Effector memory CD8-positive, alpha-beta T cell (primary cell): Measurements from ENCODE around the gene SPAG8.

ENCODE experiments used
- ATAC-seq: fragments of 150-1000 bp; cut with Tn5 transposase; replicated peaks from 2 replicates; pipeline ENCODE4 v1.10.0; 2021; ENCODE audit warnings: mild to moderate bottlenecking, moderate library complexity
- DNase-seq, 3 experiments: peaks; one replicate each; pipeline ENCODE4 v3.0.0; 2021
- H3K27ac Mint-ChIP-seq, 2 donors: one replicate each; pipeline ENCODE4 v1.8.0; 2022; ENCODE audit warnings: mild to moderate bottlenecking in 2 of 2, mixed read lengths in 2 of 2, moderate library complexity in 2 of 2
- H3K27me3 Mint-ChIP-seq, 2 donors: one replicate each; pipeline ENCODE4 v1.8.0; 2022; ENCODE audit warnings: mixed read lengths in 2 of 2
- H3K36me3 Mint-ChIP-seq: one replicate; pipeline ENCODE4 v1.8.0; 2022; ENCODE audit warnings: mild to moderate bottlenecking, moderate library complexity, mixed read lengths; ENCODE audit not compliant: insufficient read depth
- H3K4me1 Mint-ChIP-seq, 2 donors: one replicate each; pipeline ENCODE4 v1.8.0; 2022; ENCODE audit warnings: low read depth in 2 of 2, mixed read lengths in 2 of 2
- H3K4me3 Mint-ChIP-seq, 2 donors: one replicate each; pipeline ENCODE4 v1.8.0; 2022; ENCODE audit warnings: mild to moderate bottlenecking in 2 of 2, mixed read lengths in 2 of 2, moderate library complexity in 2 of 2
- H3K9me3 Mint-ChIP-seq, 2 donors: one replicate each; pipeline ENCODE4 v1.8.0; 2022; ENCODE audit warnings: mixed read lengths in 2 of 2
- total RNA-seq, 9 experiments: gene quantifications; one replicate each; lab custom pipeline; 2026; lab: John Stamatoyannopoulos, UW

SPAG8 gene, protein sequence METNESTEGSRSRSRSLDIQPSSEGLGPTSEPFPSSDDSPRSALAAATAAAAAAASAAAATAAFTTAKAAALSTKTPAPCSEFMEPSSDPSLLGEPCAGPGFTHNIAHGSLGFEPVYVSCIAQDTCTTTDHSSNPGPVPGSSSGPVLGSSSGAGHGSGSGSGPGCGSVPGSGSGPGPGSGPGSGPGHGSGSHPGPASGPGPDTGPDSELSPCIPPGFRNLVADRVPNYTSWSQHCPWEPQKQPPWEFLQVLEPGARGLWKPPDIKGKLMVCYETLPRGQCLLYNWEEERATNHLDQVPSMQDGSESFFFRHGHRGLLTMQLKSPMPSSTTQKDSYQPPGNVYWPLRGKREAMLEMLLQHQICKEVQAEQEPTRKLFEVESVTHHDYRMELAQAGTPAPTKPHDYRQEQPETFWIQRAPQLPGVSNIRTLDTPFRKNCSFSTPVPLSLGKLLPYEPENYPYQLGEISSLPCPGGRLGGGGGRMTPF
- 0.65 to 4.4 (median 2.4) reads per million in 9 experiments for total RNA-seq

DNA sequence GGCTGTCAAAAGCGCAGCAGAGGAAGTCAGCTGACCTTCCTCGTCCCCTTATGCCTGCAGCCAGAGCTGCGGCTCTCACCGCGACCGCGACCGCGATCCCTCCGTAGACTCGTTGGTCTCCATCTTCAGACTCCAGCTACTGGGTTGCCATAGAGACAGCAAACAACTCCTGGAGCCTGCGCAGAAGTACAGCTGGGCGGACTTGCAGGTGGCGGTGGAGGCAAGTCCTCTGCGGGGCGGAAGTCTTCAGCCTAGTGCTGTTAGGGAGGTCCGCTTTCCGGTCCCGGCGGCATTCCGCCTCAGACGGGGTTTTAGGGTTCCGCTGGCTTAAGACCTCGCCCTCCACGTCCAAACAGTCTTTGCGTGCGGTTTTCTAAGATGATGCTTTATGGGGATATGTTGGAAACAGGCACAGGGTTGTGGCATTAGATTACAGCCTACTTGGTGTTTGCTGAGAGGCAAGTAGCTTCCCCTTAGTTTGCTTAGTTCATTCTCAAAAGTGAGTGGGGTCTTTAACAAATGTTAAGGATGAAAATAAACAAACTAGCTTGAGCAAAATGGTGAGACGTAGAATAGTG, at the start of gene SPAG8:
Gene SPAG8 (minus strand): TSS at position 238 of the 578 bp plus-strand sequence. CDS start 115 bp downstream, at position 123.
- H3K27me3 Mint-ChIP-seq, result no peaks in the 10 kb centered on the region
- ATAC-seq, result peak; percentile 65
- peak; percentile 94 to 96 (median 95) for DNase-seq
- H3K27ac Mint-ChIP-seq, result peak within 1 kb of the TSS; percentile 91 to 92
- H3K4me3 Mint-ChIP-seq, result peak within 1 kb of the TSS; percentile 83 to 84
- peaks cover 0 to 1% of the 10 kb centered on the region in 2 donors for H3K9me3 Mint-ChIP-seq
- peaks cover 20% of the 10 kb centered on the region for H3K36me3 Mint-ChIP-seq
- H3K4me1 Mint-ChIP-seq, result peaks cover 28 to 29% of the 10 kb centered on the region in 2 donors

DNA sequence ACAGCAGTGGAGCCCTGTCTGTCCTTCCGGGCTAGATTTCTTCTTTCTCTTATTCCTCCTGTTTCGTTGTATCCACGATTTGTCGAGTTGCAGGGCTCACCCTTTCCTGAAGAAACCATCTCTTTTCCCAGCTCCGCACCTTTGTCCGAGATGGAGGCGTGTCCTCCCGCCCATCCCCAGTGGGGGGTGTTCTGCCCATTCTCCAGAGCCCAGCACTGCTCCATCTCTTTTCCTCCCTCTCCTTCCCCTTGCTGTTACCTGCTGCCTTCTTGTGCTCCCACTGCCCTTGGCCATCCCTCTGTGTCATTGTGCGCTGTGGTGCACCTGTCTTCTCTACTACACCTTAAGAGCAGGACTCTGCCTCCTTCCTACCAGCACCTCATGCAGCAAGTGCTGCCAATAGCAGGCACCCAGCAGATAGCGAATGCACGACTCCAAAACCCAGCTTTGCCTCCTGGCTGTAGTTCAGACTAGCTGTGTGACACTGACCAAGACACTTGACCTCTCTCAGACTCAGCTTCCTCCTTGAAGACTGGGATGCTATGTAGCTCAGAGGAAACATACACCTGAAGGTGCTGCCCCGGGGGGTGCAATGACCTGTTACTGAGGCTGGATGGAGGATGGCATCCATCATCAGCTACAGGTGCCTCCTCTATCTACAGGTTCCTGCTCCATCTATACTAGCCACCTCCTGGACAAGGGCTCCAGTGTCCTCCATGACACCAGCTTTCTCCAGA, 49.3 kb upstream of the SPAG8 start:
- no peak for ATAC-seq

DNA sequence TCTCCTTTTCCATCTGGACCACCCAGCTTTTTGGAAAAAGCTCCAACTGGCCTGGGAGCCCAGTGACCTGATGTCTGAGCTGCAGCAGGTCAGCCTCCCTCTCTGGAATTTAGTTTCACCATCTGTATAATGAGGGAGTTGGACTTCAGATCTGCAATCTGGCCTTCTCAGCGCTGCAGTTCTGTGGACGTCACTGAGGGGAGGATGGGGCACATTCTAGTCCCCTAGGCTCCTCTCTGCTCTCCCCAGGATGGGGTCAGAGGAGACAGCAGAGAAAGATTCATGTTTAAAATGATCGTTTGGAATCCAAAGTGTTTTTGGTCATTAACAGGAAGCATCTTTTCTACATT, 47.9 kb upstream of the SPAG8 start:
- no peak overlapping the region for H3K4me3 Mint-ChIP-seq
- DNase-seq (no peak), ATAC-seq (no peak)
- H3K4me1 Mint-ChIP-seq, result peaks cover 0 to 12% of the 10 kb centered on the region in 2 donors
- no peaks in the 10 kb centered on the region for H3K9me3 Mint-ChIP-seq
- peaks cover 2% of the 10 kb centered on the region for H3K36me3 Mint-ChIP-seq
- no peak overlapping the region for H3K27ac Mint-ChIP-seq
- peaks cover 33 to 56% of the 10 kb centered on the region in 2 donors for H3K27me3 Mint-ChIP-seq

More for the DNA sequence above, 49.3 kb upstream of the SPAG8 start:
- no peak overlapping the region for H3K4me3 Mint-ChIP-seq
- H3K9me3 Mint-ChIP-seq, result no peaks in the 10 kb centered on the region
- H3K27ac Mint-ChIP-seq, result peak overlapping the region in 1 of 2 donors; percentile 20
- peaks cover 0 to 12% of the 10 kb centered on the region in 2 donors for H3K4me1 Mint-ChIP-seq
- DNase-seq, result no peak
- H3K36me3 Mint-ChIP-seq, result peaks cover 2% of the 10 kb centered on the region
- H3K27me3 Mint-ChIP-seq, result peaks cover 39 to 46% of the 10 kb centered on the region in 2 donors

DNA sequence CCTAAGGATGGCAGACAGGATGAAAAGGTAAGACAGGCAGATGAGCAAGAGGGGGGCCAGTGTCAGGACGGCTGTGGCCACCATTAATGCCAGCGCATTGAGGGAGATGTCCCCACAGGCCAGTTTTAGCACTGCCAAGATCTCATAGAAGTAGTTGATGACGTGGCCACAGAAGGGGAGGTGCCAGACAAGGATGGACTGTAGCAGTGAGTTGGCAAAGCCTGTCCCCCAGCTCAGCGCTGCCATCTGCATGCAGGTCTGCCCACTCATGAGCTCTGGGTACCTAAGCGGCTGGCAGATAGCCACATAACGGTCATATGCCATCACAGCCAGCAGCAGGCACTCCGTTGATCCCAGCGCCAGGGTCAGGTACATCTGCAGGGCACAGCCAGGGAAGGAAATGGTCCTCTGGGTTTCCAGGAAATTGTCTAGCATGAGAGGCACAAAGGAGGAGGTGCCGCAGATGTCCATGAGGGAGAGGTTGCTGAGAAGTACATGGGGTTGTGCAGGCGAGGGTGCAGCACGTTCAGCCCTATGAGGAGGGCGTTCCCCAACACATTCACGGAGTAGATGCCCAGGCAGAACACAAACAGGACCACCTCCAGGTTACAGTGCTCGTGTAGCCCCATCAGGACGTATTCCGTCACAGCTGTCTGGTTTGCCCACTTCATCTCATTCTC, 47.4 kb upstream of the SPAG8 start:
- DNase-seq, result no peak
- Mint-ChIP-seq H3K9me3 (no peaks in the 10 kb centered on the region), H3K4me3 (no peak overlapping the region), H3K27ac (no peak overlapping the region), H3K27me3 (peaks cover 33 to 51% of the 10 kb centered on the region in 2 donors), H3K4me1 (peaks cover 0 to 12% of the 10 kb centered on the region in 2 donors), H3K36me3 (no peaks in the 10 kb centered on the region)
- peak; percentile 43 for ATAC-seq

DNA sequence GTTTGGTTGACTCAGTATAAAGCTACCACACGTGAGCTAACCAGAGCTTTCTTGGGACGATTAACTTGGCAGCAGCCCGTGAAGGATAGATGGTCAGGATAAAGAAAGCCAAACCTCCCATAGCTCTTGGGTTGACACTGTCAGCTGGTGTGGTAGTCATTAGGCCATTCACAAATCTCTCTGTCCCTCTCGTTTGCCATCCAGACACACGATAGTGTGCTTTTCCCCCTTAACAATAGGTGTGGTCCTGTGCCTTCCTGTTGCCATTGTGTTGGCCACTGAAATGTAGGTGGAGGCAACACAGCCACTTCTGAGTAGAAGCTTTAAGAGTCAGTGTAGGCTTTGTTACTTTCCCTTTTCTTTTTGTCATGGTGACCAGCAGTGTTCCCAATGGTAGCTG, 46.4 kb upstream of the SPAG8 start:
- H3K36me3 Mint-ChIP-seq, result no peaks in the 10 kb centered on the region
- no peak overlapping the region for H3K27ac Mint-ChIP-seq
- peaks cover 26 to 41% of the 10 kb centered on the region in 2 donors for H3K27me3 Mint-ChIP-seq
- no peak overlapping the region for H3K4me3 Mint-ChIP-seq
- no peaks in the 10 kb centered on the region for H3K9me3 Mint-ChIP-seq
- ATAC-seq (no peak), DNase-seq (no peak)
- peaks cover 0 to 12% of the 10 kb centered on the region in 2 donors for H3K4me1 Mint-ChIP-seq

DNA sequence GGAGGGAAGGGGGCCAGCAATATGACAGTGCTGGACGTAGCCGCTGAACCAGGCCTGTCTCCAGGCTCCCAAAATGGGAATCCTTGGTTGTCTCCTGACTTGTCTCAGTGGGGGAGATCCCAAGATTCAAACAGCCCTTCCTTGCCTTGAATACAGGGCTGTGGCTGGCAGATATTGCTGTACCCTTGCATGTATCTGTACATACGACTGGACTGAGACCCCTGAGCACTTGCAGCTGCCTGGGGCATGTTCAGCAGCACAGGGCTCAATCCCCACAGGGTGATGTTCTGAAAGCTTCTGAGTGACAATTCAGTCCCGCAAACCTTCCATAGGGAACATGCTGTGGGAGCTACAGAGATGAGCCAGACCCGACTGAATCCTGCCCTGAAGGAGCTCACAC, 44.8 kb upstream of the SPAG8 start:
- Mint-ChIP-seq H3K36me3 (no peaks in the 10 kb centered on the region), H3K27ac (no peak overlapping the region), H3K9me3 (no peaks in the 10 kb centered on the region), H3K4me3 (no peak overlapping the region), H3K4me1 (peaks cover 0 to 12% of the 10 kb centered on the region in 2 donors), H3K27me3 (peaks cover 16 to 28% of the 10 kb centered on the region in 2 donors)
- no peak for ATAC-seq
- DNase-seq, result no peak

DNA sequence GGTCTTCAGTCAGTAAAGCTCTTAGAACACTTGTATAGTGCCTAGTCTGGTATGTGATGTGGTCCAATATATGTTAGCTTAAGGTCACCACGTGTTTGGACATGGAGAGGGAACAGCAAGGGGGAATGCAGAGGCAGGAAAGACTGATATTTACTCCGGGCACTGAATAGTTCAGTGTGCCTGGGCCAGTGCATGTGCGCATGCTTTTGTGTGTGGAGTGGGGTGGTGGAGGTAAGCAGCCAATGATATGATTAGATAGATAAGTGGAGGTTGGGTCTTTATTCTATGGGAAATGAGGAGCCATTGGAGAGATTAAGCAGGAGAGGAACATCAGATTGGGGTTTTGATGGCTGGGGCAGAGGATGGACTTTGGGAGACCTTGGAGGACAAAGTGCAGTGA, 44.1 kb upstream of the SPAG8 start:
- Mint-ChIP-seq H3K36me3 (no peaks in the 10 kb centered on the region), H3K27me3 (peaks cover 9 to 22% of the 10 kb centered on the region in 2 donors), H3K4me1 (peaks cover 0 to 9% of the 10 kb centered on the region in 2 donors), H3K9me3 (no peaks in the 10 kb centered on the region), H3K27ac (no peak overlapping the region), H3K4me3 (no peak overlapping the region)
- ATAC-seq (no peak), DNase-seq (no peak)

DNA sequence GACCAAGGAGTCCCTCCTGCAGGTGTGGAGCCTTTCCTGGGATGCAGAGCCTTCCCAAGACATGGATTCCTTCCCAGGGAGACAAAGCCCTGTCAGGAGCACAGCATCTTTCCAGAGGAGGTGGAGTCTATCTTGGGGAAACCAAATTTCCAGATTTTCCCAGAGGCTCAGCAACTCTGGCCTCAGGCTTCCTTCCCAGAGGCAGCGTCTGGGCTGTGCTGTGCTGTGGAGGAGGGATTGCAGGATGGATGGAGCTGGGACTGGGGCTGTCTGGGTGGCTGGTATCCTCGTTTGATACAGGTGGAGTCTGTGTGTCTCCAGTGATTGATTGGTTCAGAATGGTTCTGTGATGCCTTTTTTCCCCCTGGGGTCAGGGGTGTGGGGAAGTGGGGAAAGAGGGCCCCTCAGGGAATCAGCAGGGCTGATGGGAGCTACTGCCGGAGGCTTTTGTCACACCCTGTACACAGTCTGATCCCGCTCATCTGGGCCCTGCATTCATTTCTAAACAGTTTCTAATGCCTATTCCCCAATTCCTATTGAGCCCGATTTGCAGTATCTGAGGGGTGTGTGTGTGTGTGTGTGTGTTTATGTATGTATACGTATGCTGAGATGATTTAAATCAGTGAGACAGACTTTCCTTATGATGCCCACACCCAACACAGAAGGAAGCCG, 42.2 kb upstream of the SPAG8 start:
- no peaks in the 10 kb centered on the region for H3K36me3 Mint-ChIP-seq
- no peak for DNase-seq
- peaks cover 7 to 15% of the 10 kb centered on the region in 2 donors for H3K27me3 Mint-ChIP-seq
- H3K27ac Mint-ChIP-seq, result peak overlapping the region in 1 of 2 donors; percentile 13
- no peak for ATAC-seq
- no peak overlapping the region for H3K4me3 Mint-ChIP-seq
- no peaks in the 10 kb centered on the region for H3K9me3 Mint-ChIP-seq
- H3K4me1 Mint-ChIP-seq, result peaks cover 0 to 8% of the 10 kb centered on the region in 2 donors

DNA sequence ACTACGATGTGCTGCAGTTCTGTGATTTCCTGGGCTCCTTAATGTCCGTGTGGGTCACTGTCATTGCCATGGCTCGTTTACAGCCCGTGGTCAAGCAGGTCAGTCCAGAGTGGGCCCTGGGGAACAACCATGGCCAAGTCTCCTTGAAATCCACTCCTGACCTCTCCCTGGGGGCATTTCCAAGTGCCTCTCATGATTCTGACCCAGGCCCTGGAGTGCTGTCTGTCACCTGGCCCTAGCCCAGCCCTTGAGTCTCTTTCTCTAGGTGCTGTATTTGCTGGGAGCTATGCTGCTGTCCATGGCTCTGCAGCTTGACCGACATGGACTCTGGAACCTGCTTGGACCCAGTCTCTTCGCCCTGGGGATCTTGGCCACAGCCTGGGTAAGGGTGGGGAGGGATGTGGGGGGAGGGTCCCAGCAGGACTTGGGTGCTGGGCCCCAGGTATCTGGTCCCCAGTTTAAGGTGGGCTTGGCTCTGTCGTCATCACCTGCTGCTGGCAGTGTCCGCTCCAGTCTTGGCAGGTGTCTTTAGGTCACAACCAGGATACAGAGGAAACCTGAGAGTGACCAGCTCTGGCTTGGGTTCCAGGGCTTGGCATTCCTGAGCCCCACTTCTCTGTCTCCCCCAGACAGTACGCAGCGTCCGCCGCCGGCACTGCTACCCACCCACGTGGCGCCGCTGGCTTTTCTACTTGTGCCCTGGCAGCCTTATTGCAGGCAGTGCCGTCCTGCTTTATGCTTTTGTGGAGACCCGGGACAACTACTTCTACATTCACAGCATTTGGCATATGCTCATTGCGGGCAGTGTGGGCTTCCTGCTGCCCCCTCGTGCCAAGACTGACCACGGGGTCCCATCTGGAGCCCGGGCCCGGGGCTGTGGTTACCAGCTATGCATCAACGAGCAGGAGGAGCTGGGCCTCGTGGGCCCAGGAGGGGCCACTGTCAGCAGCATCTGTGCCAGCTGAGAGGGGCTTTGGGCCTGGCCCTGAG, 41.1 kb upstream of the SPAG8 start:
- no peak for DNase-seq
- Mint-ChIP-seq H3K4me1 (no peaks in the 10 kb centered on the region), H3K27me3 (peaks cover 7 to 15% of the 10 kb centered on the region in 2 donors), H3K4me3 (no peak overlapping the region), H3K27ac (peak overlapping the region in 1 of 2 donors; percentile 13), H3K36me3 (peaks cover 2% of the 10 kb centered on the region), H3K9me3 (no peaks in the 10 kb centered on the region)
- ATAC-seq, result no peak

DNA sequence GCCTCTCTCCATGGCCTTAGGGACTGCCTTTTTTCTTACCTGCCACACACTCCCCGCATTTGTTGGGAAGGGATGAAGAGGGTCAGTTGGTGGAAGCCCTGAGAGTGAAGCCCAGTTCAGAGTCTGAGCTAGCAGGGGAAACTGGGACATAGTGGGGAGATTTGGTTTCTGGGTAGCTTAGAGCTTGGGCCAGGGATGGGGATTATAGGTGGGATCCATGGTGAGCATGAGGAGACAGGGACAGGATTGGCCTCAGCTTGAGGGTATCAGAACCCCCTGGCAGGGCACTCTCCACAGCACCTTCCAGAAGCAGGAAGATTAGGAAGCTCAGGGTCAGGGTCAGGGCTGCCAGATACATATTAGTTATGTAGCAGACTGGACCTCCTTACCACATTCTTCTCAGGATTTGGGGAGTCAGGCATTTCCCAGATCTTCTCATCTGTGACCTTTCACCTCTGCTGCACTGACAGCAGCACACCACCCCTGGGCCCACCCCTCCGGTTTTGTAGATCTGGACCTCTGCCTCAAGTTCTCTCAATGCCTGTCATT, 40.3 kb upstream of the SPAG8 start:
- DNase-seq, result no peak
- H3K4me3 Mint-ChIP-seq, result no peak overlapping the region
- peaks cover 7 to 15% of the 10 kb centered on the region in 2 donors for H3K27me3 Mint-ChIP-seq
- H3K4me1 Mint-ChIP-seq, result no peaks in the 10 kb centered on the region
- H3K9me3 Mint-ChIP-seq, result no peaks in the 10 kb centered on the region
- no peak for ATAC-seq
- no peak overlapping the region for H3K27ac Mint-ChIP-seq
- H3K36me3 Mint-ChIP-seq, result peaks cover 2% of the 10 kb centered on the region

DNA sequence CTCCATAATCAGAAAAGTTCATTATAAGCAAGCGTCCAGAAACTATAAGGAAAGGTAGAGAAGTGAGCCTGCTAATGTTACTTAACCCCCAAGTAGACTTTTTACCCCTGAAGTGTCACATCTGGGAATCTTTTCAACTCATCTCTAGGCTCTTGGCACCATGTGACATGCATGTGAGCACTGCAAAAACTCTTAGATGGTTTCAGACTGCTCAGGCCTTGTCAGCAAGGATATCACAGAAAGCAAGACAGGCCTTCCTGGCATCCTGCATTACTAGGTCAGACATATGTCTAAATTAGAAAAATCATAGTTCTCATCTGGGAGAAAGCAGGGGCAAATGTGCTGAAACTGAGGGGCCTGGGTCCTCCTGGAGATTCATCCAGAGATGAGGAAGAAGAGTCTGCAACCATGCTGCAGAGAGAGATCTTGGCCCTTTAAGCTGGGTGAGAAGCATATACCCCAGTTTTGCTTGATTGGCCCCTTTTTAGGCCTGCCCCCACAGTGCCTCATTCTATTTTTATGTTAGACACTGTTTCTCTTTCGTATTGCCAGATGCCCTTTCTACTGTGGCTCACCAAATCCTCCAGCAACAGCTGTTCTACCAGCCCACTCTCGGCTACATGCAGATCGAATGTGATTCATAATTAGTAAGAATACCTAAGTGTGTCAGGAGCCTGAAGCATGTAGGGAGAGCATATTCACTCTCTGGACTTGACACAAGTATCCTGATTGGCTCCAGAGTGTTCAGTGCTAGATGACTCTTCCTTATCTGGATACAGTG, 35.9 kb upstream of the SPAG8 start:
- peak overlapping the region; percentile 44 to 49 for H3K27ac Mint-ChIP-seq
- ATAC-seq (peak; percentile 14), DNase-seq (no peak)
- H3K4me1 Mint-ChIP-seq, result peaks cover 11 to 14% of the 10 kb centered on the region in 2 donors
- H3K36me3 Mint-ChIP-seq, result peaks cover 6% of the 10 kb centered on the region
- H3K9me3 Mint-ChIP-seq, result no peaks in the 10 kb centered on the region
- H3K4me3 Mint-ChIP-seq, result no peak overlapping the region
- H3K27me3 Mint-ChIP-seq, result no peaks in the 10 kb centered on the region
